BLaER1 treated with 17β-estradiol and CSF1 and Interleukin-3, amounts not matched to agents 10 nM and 100 nM (cell line): ENCODE measurements around the gene COL1A1.

Source experiments
- H3K27ac ChIP-seq, 11 experiments: shearing (Covaris generic); formaldehyde crosslinking; 2 replicates each; pipeline ENCODE4 v1.8.1; 2022
- H3K27me3 ChIP-seq, 11 experiments: shearing (Covaris generic); formaldehyde crosslinking; 2 replicates each; pipeline ENCODE4 v1.8.1; 2022
- H3K36me3 ChIP-seq, 11 experiments: shearing (Covaris generic); formaldehyde crosslinking; 2 replicates each; pipeline ENCODE4 v1.8.1; 2022
- H3K4me1 ChIP-seq, 10 experiments: shearing (Covaris generic); formaldehyde crosslinking; 2 replicates each; pipeline ENCODE4 v1.8.1; 2022
- H3K4me2 ChIP-seq, 11 experiments: shearing (Covaris generic); formaldehyde crosslinking; 2 replicates each; pipeline ENCODE4 v1.8.1; 2022
- H3K4me3 ChIP-seq, 10 experiments: shearing (Covaris generic); formaldehyde crosslinking; 2 replicates each; pipeline ENCODE4 v1.8.1; 2022
- H3K9ac ChIP-seq, 11 experiments: shearing (Covaris generic); formaldehyde crosslinking; 2 replicates each; pipeline ENCODE4 v1.8.1; 2022
- H3K9me3 ChIP-seq, 11 experiments: shearing (Covaris generic); formaldehyde crosslinking; replicated peaks in 1 of 11; 2 replicates each; pipeline ENCODE4 v1.8.1; 2022
- H4K20me1 ChIP-seq, 11 experiments: shearing (Covaris generic); formaldehyde crosslinking; 2 replicates each; pipeline ENCODE4 v1.8.1; 2022
- Cebpa-rat ChIP-seq, 11 experiments: shearing (Covaris generic); IDR thresholded peaks; 2 replicates each; pipeline ENCODE4 v1.8.1; 2022

The COL1A1 gene

GRCh38 chr17:50218071-50218759 is 16.8 kb upstream of the COL1A1 start:
- no peak overlapping the region for H3K4me3 ChIP-seq
- no peaks in the 10 kb centered on the region for H3K36me3 ChIP-seq
- peaks cover 28 to 48% (median 34%) of the 10 kb centered on the region in 10 experiments for H3K4me1 ChIP-seq
- H3K4me2 ChIP-seq: peak overlapping the region in 4 of 11 experiments; percentile 15 to 30 (median 19); a peak in 3 of 22 replicates
- TF ChIP-seq Cebpa-rat (IDR thresholded peaks at IDR 0.05): no peak
- peaks cover 0 to 6% (median 0%) of the 10 kb centered on the region in 11 experiments; a peak in 3 of 22 replicates for H3K27me3 ChIP-seq
- H3K27ac ChIP-seq: no peak overlapping the region
- H3K9ac ChIP-seq: no peak overlapping the region
- no peaks in the 10 kb centered on the region for H3K9me3 ChIP-seq
- H4K20me1 ChIP-seq: no peaks in the 10 kb centered on the region

DNA sequence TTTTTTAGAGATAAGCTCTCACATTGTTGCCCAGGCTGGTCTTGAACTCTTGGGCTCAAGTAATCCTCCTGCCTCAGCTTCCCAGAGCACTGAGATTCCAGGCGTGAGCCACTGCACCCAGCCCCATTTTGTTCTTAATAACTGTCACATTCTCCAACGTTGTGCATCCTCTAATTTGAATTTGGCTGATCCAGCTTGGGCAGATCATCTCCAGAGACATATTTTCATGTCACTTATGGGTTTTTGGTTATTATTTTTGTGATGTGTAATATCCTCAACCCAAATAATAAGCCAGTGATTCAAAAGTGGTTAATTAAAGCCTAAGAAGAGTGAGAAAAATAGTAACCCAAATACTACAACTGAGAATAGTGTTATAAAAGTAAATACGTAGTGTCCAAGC is 16.2 kb upstream of the COL1A1 start:
- no peak overlapping the region for H3K9ac ChIP-seq
- H4K20me1 ChIP-seq: no peaks in the 10 kb centered on the region
- no peak overlapping the region for H3K4me2 ChIP-seq
- H3K4me3 ChIP-seq: no peak overlapping the region
- no peaks in the 10 kb centered on the region for H3K9me3 ChIP-seq
- no peak overlapping the region for H3K27ac ChIP-seq
- TF ChIP-seq Cebpa-rat (IDR thresholded peaks at IDR 0.05): no peak
- H3K4me1 ChIP-seq: peaks cover 34 to 50% (median 41%) of the 10 kb centered on the region in 10 experiments
- H3K27me3 ChIP-seq: peaks cover 0 to 6% (median 0%) of the 10 kb centered on the region in 11 experiments; a peak in 3 of 22 replicates
- no peaks in the 10 kb centered on the region for H3K36me3 ChIP-seq

DNA sequence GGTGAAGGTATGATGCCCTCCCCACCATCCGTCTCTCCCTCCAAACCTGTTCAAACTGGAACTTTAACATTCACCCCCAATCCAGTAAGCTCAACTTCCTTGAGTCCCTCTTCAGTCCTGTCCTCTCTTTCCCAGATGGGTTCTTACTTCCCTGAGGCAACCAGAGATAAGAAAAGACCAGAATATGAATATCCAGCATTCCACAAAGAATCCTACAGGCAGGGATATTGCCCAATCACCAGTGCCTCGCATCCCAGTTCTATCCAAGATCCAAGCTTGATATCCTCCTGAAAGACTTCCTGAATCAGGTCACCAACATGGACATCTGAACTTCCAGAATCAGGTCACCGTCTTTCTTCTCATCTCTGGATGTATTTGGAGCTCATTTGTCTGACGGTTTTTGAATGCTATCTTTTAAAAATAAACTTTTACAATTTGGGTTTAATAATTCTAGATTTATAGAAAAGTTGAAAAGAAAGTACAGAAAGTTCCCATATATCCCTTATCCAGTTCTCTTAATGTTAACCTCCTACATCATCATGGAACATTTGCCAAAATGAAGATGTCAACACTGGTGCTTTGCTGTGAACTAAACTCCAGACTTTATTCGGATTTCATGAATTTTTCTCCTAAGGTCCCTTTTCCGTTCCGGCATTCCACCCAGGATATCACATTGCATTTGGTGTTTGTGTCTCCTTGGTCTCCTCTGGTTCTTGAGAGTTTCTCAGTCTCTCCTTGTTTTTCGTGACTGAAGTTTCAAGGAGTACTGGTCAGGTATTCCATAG is 13.7 kb upstream of the COL1A1 start:
- H3K4me2 ChIP-seq: no peak overlapping the region

GRCh38 chr17:50213026-50214022 is 11.9 kb upstream of the COL1A1 start:
- Histone ChIP-seq H3K4me2 (peak overlapping the region; percentile 7 to 58 (median 44); a peak in 21 of 22 replicates), H3K36me3 (no peaks in the 10 kb centered on the region), H4K20me1 (no peaks in the 10 kb centered on the region), H3K27me3 (peaks cover 0 to 23% (median 10%) of the 10 kb centered on the region in 11 experiments; a peak in 10 of 22 replicates), H3K9me3 (no peaks in the 10 kb centered on the region), H3K4me3 (no peak overlapping the region), H3K27ac (no peak overlapping the region), H3K4me1 (peaks cover 18 to 38% (median 33%) of the 10 kb centered on the region in 10 experiments; a peak in 19 of 20 replicates), H3K9ac (no peak overlapping the region)
- TF ChIP-seq Cebpa-rat (IDR thresholded peaks at IDR 0.05): no peak

More for the DNA sequence above, 13.7 kb upstream of the COL1A1 start:
- H3K4me3 ChIP-seq: no peak overlapping the region
- peaks cover 0 to 12% (median 4%) of the 10 kb centered on the region in 11 experiments; a peak in 8 of 22 replicates for H3K27me3 ChIP-seq
- H3K27ac ChIP-seq: no peak overlapping the region
- H3K9me3 ChIP-seq: no peaks in the 10 kb centered on the region
- TF ChIP-seq Cebpa-rat (IDR thresholded peaks at IDR 0.05): no peak
- H3K36me3 ChIP-seq: no peaks in the 10 kb centered on the region
- no peak overlapping the region for H3K9ac ChIP-seq
- H4K20me1 ChIP-seq: no peaks in the 10 kb centered on the region
- peaks cover 19 to 45% (median 38%) of the 10 kb centered on the region in 10 experiments; a peak in 19 of 20 replicates for H3K4me1 ChIP-seq

DNA sequence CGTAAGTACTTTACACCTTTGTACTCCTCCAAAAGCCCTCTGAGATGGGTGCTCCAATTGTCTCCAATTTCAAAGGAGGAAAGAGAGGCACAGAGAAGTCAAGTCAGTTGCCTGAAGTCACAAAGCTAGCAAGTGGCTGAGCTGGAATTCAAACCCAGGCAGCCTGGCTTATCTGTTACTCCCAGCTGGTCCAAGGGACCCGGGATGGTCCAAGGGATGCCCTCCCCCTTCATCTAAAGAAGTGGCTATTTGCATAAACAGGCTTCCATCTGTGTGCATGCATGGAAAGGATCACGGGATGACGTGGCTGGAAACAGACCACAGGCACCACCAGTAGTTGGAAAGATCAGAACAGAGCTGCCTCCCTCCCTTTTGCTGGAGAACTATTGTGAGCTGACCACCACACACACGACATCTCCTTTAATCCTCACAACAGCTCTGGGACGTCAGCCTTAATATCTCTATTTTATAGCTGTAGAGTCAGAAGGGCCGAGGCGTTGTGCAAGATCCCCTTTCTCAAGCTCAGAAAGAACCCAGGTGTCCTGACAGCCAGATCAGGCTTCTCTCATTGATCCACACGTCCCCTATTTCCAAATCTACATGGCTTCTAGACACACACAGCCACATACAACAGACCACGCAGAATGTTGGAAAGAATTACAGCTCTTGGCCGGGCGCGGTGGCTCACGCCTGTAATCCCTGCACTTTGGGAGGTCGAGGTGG is 10.9 kb upstream of the COL1A1 start:
- Histone ChIP-seq H3K9ac (no peak overlapping the region), H3K4me3 (no peak overlapping the region), H3K4me2 (peak overlapping the region; percentile 7 to 58 (median 44); a peak in 20 of 22 replicates), H3K9me3 (no peaks in the 10 kb centered on the region), H3K27me3 (peaks cover 3 to 33% (median 19%) of the 10 kb centered on the region in 11 experiments; a peak in 12 of 22 replicates), H3K4me1 (peaks cover 18 to 38% (median 31%) of the 10 kb centered on the region in 10 experiments; a peak in 19 of 20 replicates), H3K36me3 (no peaks in the 10 kb centered on the region), H3K27ac (no peak overlapping the region), H4K20me1 (no peaks in the 10 kb centered on the region; a peak in 1 of 22 replicates)
- TF ChIP-seq Cebpa-rat (IDR thresholded peaks at IDR 0.05): no peak

DNA sequence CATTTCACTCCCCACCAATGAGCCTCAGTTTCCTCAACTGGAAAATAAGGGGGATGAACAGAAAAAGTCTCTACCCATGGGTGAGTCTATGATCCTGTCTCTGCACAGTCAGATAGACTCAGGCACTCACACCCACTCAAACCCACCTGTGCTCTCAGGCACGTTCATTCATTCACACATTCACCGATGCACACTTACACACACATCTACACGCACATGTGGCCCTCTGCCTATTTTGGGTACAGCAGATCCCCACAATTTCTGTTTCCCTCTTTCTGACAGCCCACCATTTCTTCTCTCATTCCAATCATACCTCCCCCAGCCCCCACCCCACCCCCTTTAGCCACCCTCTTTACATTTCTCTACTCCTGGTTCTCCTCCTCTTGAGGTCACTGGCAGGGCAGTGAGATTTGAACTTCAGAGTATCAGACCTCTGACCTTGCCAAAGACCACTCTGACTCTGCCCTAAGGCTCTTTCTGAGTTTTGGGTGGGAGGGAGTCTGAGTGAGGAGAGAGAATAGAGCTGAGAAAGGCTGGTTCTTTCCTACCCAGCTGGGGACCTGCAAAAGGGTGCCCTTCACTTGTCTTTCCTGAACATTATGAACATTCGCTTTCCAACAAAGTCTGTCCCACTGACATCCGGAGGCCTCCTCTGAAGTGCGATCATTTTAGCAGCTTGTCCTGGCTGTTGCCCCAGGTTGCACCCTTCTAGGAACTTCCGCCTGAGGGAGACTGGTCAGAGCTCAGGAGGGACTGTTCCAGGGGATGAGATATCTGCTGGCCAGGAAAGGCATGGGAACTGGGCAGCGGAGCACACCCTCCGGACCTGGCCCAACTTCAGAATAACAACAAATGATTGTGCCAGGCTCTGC is 10.1 kb upstream of the COL1A1 start:
- no peak overlapping the region for H3K9ac ChIP-seq

More for the DNA sequence above, 10.1 kb upstream of the COL1A1 start:
- H3K4me3 ChIP-seq: no peak overlapping the region
- H4K20me1 ChIP-seq: no peaks in the 10 kb centered on the region; a peak in 1 of 22 replicates
- H3K9me3 ChIP-seq: no peaks in the 10 kb centered on the region
- TF ChIP-seq Cebpa-rat (IDR thresholded peaks at IDR 0.05): no peak
- no peaks in the 10 kb centered on the region for H3K36me3 ChIP-seq
- no peak overlapping the region for H3K27ac ChIP-seq
- peaks cover 24 to 45% (median 36%) of the 10 kb centered on the region in 10 experiments; a peak in 19 of 20 replicates for H3K4me1 ChIP-seq
- peaks cover 11 to 41% (median 26%) of the 10 kb centered on the region in 11 experiments; a peak in 13 of 22 replicates for H3K27me3 ChIP-seq
- peak overlapping the region in 7 of 11 experiments; percentile 43 to 73 (median 52); a peak in 8 of 22 replicates for H3K4me2 ChIP-seq
